ENCODE results near the gene RGL2.

- no peak for TF ChIP-seq EZH2 (IDR thresholded peaks at IDR 0.05; ENCODE audit: borderline replicate concordance, low read depth, low read length, severe bottlenecking)
- TF ChIP-seq, protein P1, sequence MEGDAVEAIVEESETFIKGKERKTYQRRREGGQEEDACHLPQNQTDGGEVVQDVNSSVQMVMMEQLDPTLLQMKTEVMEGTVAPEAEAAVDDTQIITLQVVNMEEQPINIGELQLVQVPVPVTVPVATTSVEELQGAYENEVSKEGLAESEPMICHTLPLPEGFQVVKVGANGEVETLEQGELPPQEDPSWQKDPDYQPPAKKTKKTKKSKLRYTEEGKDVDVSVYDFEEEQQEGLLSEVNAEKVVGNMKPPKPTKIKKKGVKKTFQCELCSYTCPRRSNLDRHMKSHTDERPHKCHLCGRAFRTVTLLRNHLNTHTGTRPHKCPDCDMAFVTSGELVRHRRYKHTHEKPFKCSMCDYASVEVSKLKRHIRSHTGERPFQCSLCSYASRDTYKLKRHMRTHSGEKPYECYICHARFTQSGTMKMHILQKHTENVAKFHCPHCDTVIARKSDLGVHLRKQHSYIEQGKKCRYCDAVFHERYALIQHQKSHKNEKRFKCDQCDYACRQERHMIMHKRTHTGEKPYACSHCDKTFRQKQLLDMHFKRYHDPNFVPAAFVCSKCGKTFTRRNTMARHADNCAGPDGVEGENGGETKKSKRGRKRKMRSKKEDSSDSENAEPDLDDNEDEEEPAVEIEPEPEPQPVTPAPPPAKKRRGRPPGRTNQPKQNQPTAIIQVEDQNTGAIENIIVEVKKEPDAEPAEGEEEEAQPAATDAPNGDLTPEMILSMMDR (IDR thresholded peaks at IDR 0.05; ENCODE audit: borderline replicate concordance, extremely low read depth, low read length, poor library complexity, severe bottlenecking), result no peak
These were observed 7.6 kb upstream of the RGL2 start for GRCh38 chr6:33306356-33306755.

Data from DND-41 (cell line).